Neural cell (in vitro differentiated cells): Measurements from ENCODE around the gene USP17L30.
"Not testable (repeated sequence)": the region's sequence is repeated elsewhere in the genome, so short reads cannot be mapped to it uniquely, and the experiment has no call there.

Experiments
- EP300 ChIP-seq: fragments of 450-650 bp; conservative IDR thresholded peaks from 2 replicates; pipeline ENCODE4 v1.6.1; 2014; ENCODE audit warnings: antibody characterized with exemption, mild to moderate bottlenecking, moderate library complexity; ENCODE audit not compliant: poor library complexity, severe bottlenecking
- EZH2 ChIP-seq: fragments of 200-600, 300-800 bp; shearing (Covaris generic), sonication (generic); IDR thresholded peaks from 2 replicates; pipeline ENCODE4 v1.6.1; 2014; ENCODE audit warnings: antibody characterized with exemption, low read length, borderline replicate concordance, mild to moderate bottlenecking; ENCODE audit not compliant: insufficient read depth, poor library complexity, severe bottlenecking
- MXI1 ChIP-seq: fragments of 450-650 bp; conservative IDR thresholded peaks from 2 replicates; pipeline ENCODE4 v1.6.1; 2014; ENCODE audit warnings: antibody characterized with exemption, mild to moderate bottlenecking; ENCODE audit not compliant: poor library complexity, severe bottlenecking
- POLR2AphosphoS5 ChIP-seq: IDR thresholded peaks from 2 replicates; pipeline ENCODE4 v1.6.1; 2012
- RAD21 ChIP-seq: fragments of 450-650 bp; conservative IDR thresholded peaks from 2 replicates; pipeline ENCODE4 v1.6.1; 2014; ENCODE audit warnings: antibody characterized with exemption, mild to moderate bottlenecking, moderate library complexity
- SMC3 ChIP-seq: fragments of 450-650 bp; conservative IDR thresholded peaks from 2 replicates; pipeline ENCODE4 v1.6.1; 2014; ENCODE audit warnings: antibody characterized with exemption, mild to moderate bottlenecking, moderate library complexity; ENCODE audit not compliant: poor library complexity
- TAF1 ChIP-seq: IDR thresholded peaks from 2 replicates; pipeline ENCODE4 v1.6.1; 2012; ENCODE audit warnings: low read depth
- TF ChIP-seq, protein P1 (sequence below): fragments of 450-650 bp; IDR thresholded peaks from 2 replicates; pipeline ENCODE4 v1.5.1; 2014; ENCODE audit warnings: antibody characterized with exemption, mild to moderate bottlenecking, moderate library complexity; ENCODE audit not compliant: poor library complexity, severe bottlenecking
- TF ChIP-seq, protein P2 (sequence below): IDR thresholded peaks from 2 replicates; pipeline ENCODE4 v1.6.1; 2012; ENCODE audit warnings: borderline replicate concordance

DNA sequence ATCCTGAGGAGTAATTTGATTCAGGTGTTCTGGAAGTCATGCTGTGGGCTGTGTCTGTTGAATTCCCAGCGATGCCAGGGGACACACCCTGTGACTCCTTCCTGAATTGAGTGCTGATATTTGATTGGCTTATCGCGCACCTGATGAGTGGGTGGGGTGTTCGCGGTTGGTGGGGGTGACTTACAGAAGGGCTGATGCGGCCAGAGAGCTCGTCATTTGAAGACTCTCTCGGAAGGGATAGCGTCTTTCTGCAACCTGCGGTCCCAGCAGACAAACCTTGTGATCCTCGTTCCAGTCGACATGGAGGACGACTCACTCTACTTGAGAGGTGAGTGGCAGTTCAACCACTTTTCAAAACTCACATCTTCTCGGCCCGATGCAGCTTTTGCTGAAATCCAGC lies 19.1 kb upstream of the USP17L30 start, which contains the start of gene USP17L27:
- TF ChIP-seq, protein P1, sequence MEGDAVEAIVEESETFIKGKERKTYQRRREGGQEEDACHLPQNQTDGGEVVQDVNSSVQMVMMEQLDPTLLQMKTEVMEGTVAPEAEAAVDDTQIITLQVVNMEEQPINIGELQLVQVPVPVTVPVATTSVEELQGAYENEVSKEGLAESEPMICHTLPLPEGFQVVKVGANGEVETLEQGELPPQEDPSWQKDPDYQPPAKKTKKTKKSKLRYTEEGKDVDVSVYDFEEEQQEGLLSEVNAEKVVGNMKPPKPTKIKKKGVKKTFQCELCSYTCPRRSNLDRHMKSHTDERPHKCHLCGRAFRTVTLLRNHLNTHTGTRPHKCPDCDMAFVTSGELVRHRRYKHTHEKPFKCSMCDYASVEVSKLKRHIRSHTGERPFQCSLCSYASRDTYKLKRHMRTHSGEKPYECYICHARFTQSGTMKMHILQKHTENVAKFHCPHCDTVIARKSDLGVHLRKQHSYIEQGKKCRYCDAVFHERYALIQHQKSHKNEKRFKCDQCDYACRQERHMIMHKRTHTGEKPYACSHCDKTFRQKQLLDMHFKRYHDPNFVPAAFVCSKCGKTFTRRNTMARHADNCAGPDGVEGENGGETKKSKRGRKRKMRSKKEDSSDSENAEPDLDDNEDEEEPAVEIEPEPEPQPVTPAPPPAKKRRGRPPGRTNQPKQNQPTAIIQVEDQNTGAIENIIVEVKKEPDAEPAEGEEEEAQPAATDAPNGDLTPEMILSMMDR: not testable (repeated sequence)
- TF ChIP-seq RAD21, POLR2AphosphoS5, EZH2, TAF1, EP300, SMC3, MXI1: not testable (repeated sequence)
- TF ChIP-seq, protein P2, sequence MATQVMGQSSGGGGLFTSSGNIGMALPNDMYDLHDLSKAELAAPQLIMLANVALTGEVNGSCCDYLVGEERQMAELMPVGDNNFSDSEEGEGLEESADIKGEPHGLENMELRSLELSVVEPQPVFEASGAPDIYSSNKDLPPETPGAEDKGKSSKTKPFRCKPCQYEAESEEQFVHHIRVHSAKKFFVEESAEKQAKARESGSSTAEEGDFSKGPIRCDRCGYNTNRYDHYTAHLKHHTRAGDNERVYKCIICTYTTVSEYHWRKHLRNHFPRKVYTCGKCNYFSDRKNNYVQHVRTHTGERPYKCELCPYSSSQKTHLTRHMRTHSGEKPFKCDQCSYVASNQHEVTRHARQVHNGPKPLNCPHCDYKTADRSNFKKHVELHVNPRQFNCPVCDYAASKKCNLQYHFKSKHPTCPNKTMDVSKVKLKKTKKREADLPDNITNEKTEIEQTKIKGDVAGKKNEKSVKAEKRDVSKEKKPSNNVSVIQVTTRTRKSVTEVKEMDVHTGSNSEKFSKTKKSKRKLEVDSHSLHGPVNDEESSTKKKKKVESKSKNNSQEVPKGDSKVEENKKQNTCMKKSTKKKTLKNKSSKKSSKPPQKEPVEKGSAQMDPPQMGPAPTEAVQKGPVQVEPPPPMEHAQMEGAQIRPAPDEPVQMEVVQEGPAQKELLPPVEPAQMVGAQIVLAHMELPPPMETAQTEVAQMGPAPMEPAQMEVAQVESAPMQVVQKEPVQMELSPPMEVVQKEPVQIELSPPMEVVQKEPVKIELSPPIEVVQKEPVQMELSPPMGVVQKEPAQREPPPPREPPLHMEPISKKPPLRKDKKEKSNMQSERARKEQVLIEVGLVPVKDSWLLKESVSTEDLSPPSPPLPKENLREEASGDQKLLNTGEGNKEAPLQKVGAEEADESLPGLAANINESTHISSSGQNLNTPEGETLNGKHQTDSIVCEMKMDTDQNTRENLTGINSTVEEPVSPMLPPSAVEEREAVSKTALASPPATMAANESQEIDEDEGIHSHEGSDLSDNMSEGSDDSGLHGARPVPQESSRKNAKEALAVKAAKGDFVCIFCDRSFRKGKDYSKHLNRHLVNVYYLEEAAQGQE: not testable (repeated sequence)
